PC-9 (cell line): ENCODE measurements around the gene LAMTOR2.

Source experiments
- CTCF ChIP-seq: fragments of 200-600 bp; sonication (generic); conservative IDR thresholded peaks from 2 replicates; pipeline ENCODE4 v1.6.1; 2017; ENCODE audit warnings: mixed run types, antibody characterized with exemption, mild to moderate bottlenecking, moderate library complexity
- EZH2 ChIP-seq: fragments of 200-600 bp; sonication (generic); IDR thresholded peaks from 2 replicates; pipeline ENCODE4 v1.8.0; 2017; ENCODE audit warnings: antibody characterized with exemption, low read depth

- no peak for TF ChIP-seq CTCF
- no peak for TF ChIP-seq EZH2
Measured at GRCh38 chr1:156074661-156075060, 20.1 kb downstream of the LAMTOR2 start.
